ENCODE measurements around the gene PRRT2.

PRRT2 gene

DNA sequence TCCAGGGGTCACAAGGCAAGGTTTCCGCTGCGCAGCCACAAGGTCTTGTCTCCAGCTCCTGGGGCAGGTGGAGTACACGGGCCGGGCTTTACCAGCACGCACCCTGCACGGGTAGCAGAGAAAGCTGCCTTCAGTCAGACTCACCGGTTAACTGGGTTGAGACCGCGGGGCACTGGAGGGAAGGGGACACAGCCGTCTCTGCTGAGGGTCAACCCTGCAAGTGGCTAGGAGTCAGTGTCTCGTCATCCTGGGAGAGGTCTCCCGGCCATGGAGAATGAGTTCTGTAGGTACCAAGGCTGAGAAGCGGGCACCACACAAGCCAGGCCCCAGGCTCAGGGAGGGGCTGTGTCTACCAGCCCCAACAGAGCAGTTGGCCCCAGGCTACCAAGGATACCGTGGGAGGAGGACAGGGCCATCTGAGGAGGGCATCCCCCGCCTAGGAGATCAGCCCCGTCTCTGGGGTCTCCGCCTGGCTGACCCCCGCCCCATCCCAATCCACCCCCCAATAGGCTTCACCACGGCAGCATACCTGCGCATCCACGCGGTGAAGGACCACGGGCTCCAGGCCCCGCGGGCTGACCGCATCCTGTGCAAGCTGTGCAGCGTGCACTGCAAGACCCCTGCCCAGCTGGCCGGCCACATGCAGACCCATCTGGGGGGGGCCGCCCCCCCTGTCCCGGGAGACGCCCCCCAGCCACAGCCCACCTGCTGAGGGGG lies 2.8 kb upstream of the PRRT2 start:
- no peak for DNase-seq (ENCODE audit: extremely low read depth, low read depth)
- TF ChIP-seq, protein P1, sequence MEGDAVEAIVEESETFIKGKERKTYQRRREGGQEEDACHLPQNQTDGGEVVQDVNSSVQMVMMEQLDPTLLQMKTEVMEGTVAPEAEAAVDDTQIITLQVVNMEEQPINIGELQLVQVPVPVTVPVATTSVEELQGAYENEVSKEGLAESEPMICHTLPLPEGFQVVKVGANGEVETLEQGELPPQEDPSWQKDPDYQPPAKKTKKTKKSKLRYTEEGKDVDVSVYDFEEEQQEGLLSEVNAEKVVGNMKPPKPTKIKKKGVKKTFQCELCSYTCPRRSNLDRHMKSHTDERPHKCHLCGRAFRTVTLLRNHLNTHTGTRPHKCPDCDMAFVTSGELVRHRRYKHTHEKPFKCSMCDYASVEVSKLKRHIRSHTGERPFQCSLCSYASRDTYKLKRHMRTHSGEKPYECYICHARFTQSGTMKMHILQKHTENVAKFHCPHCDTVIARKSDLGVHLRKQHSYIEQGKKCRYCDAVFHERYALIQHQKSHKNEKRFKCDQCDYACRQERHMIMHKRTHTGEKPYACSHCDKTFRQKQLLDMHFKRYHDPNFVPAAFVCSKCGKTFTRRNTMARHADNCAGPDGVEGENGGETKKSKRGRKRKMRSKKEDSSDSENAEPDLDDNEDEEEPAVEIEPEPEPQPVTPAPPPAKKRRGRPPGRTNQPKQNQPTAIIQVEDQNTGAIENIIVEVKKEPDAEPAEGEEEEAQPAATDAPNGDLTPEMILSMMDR (IDR thresholded peaks at IDR 0.05; ENCODE audit: low read depth, low read length, missing control alignments), result no peak
- H3K4me3 ChIP-seq (replicated peaks; ENCODE audit: low read depth, low read length), result peak overlapping the region; percentile 74

DNA sequence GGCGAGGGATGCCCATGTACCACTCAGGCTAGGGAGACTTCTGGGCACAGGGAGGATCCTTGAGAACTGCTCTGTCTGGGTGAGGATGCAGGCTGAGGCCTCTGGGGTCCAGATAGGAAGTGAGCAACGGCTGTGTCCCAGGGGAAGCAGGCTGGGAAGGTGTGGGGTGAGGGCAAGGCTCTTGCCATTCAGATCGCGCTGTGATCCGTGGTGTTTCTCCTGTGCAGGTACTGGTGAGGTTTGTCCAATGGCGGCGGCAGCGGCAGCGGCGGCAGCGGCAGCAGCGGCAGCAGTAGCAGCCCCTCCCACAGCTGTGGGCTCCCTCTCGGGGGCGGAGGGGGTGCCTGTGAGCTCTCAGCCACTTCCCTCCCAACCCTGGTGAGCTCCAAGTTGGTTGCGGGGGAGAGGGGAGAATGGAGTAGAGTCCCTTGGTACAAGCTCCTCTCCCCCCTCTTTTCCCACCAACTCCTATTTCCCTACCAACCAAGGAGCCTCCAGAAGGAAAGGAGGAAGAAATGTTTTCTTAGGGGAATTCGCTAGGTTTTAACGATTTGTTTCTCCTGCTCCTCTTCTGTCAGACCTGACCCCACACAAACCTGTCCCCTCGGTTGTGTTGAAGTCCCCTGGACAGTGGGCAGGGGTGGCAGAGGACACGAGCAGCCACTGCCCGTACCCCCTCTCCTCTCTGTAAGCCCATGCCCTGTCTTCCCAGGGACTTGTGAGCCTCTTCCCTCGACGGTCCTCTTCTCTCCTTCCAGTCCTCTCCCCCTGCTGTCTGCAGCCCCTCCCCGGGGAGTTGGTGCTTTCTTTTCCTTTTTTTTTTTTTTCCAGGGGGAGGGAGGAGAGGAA lies 1.9 kb upstream of the PRRT2 start:
- no peak for DNase-seq (ENCODE audit: extremely low read depth, low read depth)
- peak overlapping the region; percentile 74 for H3K4me3 ChIP-seq (replicated peaks; ENCODE audit: low read depth, low read length)
- TF ChIP-seq, protein P1 (IDR thresholded peaks at IDR 0.05; ENCODE audit: low read depth, low read length, missing control alignments), result no peak

DNA sequence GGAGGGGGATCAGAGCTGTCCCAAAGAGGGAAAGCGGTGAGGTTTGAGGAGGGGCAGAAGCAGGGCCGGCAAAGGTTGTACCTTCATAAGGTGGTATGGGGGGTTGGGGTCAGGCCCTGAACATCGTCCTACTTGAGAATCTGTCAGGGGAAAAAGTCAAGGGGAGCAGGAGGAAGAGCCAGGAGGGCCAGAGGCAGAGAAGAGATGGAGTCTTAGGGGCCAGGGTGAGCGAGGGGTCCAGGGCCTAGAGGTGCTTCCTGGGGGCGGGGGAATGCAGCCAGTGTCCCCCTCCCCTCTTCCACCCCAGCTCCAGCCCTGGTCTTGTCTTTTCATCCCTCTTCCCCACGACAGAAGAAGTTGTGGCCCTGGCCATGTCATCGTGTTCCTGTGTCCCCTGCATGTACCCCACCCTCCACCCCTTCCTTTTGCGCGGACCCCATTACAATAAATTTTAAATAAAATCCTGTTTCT lies 1.3 kb upstream of the PRRT2 start:
- no peak for DNase-seq (ENCODE audit: extremely low read depth, low read depth)
- H3K4me3 ChIP-seq (replicated peaks; ENCODE audit: low read depth, low read length), result peak overlapping the region; percentile 74
- TF ChIP-seq, protein P1 (IDR thresholded peaks at IDR 0.05; ENCODE audit: low read depth, low read length, missing control alignments), result no peak

DNA sequence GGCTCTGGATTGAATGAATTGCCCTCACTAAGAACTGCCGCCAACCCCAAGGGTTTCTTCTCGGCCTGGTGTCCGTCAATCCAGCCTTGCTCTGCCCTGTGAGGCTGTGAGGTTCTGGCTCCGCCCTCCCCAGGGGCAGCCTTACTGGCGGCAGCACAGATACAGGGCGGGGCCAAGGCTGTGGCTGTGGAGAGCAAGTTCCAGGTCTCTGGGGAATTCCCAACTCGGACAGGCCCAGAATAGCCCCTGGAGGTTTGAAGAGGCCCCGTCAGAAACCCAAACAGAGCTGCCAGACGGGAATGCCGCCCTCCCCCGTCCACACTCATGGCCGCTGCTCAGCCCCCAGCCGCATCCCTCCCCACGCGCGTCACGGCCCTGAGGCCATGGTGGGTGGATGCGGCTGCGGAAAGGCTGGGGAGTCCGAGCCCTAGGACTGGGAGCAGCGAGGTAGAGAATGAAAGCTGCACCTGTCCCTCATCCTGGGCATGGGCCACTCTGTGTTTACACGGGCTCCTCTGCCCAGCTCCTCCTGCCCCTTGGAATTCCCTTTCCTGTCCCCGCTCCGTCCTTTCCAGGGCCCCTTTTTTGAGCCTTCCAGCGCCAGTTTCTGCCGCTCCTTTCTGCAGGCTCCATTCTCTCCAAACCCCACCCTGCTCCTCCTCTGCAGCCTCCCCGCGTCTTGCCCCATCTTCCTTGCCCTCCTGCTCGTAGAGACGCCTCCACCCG lies 660 bp upstream of the PRRT2 start:
- H3K4me3 ChIP-seq (replicated peaks; ENCODE audit: low read depth, low read length), result peak overlapping the region; percentile 74
- TF ChIP-seq, protein P1 (IDR thresholded peaks at IDR 0.05; ENCODE audit: low read depth, low read length, missing control alignments), result no peak
- peak; percentile 92 for DNase-seq (ENCODE audit: extremely low read depth, low read depth)

DNA sequence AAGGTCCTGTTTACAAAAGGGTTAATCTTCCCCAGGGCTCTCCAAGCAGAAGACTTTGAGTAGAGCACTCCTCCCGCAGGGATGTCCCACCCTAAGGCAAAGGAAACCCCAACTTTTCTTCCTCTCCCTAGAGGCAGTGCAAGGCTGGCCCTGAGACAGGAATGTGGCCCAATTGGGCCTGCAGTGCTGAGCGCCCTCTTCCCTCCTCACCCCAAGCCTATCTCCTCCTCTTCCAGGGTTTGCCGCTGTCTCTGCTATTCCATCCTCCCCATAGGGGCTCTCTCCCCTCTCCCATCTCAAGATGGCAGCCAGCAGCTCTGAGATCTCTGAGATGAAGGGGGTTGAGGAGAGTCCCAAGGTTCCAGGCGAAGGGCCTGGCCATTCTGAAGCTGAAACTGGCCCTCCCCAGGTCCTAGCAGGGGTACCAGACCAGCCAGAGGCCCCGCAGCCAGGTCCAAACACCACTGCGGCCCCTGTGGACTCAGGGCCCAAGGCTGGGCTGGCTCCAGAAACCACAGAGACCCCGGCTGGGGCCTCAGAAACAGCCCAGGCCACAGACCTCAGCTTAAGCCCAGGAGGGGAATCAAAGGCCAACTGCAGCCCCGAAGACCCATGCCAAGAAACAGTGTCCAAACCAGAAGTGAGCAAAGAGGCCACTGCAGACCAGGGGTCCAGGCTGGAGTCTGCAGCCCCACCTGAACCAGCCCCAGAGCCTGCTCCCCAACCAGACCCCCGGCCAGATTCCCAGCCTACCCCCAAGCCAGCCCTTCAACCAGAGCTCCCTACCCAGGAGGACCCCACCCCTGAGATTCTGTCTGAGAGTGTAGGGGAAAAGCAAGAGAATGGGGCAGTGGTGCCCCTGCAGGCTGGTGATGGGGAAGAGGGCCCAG lies 1.0 kb downstream of the PRRT2 start:
- peak overlapping the region; percentile 74 for H3K4me3 ChIP-seq (replicated peaks; ENCODE audit: low read depth, low read length)
- TF ChIP-seq, protein P1 (IDR thresholded peaks at IDR 0.05; ENCODE audit: low read depth, low read length, missing control alignments), result no peak
- no peak for DNase-seq (ENCODE audit: extremely low read depth, low read depth)

Measured in HFF-Myc (cell line).